Endothelial cell of umbilical vein (primary cell): ENCODE measurements around the gene CTNS. TPM values are rescaled to one million over a fixed set of nuclear protein-coding genes. Genes with fewer than 3 reads are reported as not detected.

Source experiments
- BruUV-seq: library from RNA; stranded (reverse); fragments of 400-500 nt; replicated peaks from 2 replicates; lab custom pipeline; 2021; lab: Mats Ljungman, UMichigan
- CTCF ChIA-PET: fragments of 300-600, 350-600 bp; sonication (Branson Sonifier 250); formaldehyde crosslinking; loops from one replicate; lab custom pipeline; 2021; ENCODE audit warnings: antibody characterized with exemption, inconsistent platforms; lab: Charles Lee
- POLR2A ChIA-PET: fragments of 300-600, 350-600 bp; sonication (Branson Sonifier 250); formaldehyde crosslinking; loops from one replicate; lab custom pipeline; 2021; ENCODE audit warnings: antibody characterized with exemption, inconsistent platforms; lab: Charles Lee
- DNase-seq: peaks from one replicate; pipeline ENCODE4 v3.0.0-alpha.2; 2011; ENCODE audit warnings: low read depth, low spot score
- FAIRE-seq: peaks from 2 replicates; lab custom pipeline; 2011; peaks lifted over from hg19 to GRCh38; lab: Jason Lieb, UNC
- H2AFZ ChIP-seq: 2 replicates; pipeline ENCODE4 v1.6.0; 2012; ENCODE audit warnings: low read depth, low read length, control low read depth, inconsistent platforms
- H3K27ac ChIP-seq: 2 replicates; pipeline ENCODE4 v1.5.1; 2011; ENCODE audit warnings: low read depth, mild to moderate bottlenecking, control low read depth, low read length, moderate library complexity; ENCODE audit not compliant: insufficient read depth
- H3K27me3 ChIP-seq, 2 experiments: 2 replicates each; pipeline versions ENCODE4 v1.6.0 to v1.6.1; 2011; ENCODE audit warnings: low read length in 2 of 2, mixed read lengths in 1 of 2; ENCODE audit not compliant: control insufficient read depth in 2 of 2, insufficient read depth in 2 of 2
- H3K36me3 ChIP-seq, 2 experiments: 2 replicates in 1 of 2; 3 replicates in 1 of 2; pipeline ENCODE4 v1.5.1; 2011; ENCODE audit warnings: low read length in 2 of 2, mild to moderate bottlenecking in 1 of 2, moderate library complexity in 1 of 2; ENCODE audit not compliant: control insufficient read depth in 2 of 2, insufficient read depth in 2 of 2; ENCODE audit errors: extremely low read depth in 1 of 2
- H3K4me1 ChIP-seq: 3 replicates; pipeline ENCODE4 v1.5.1; 2011; ENCODE audit warnings: mild to moderate bottlenecking, low read length; ENCODE audit not compliant: control insufficient read depth, insufficient read depth; ENCODE audit errors: extremely low read depth
- H3K4me2 ChIP-seq: 2 replicates; pipeline ENCODE4 v1.6.1; 2011; ENCODE audit warnings: low read length, control low read depth, mixed read lengths; ENCODE audit not compliant: insufficient read depth
- H3K4me3 ChIP-seq, 3 experiments: fragments of 200-600 bp in 1 of 3; sonication (generic), shearing (Covaris generic) in 1 of 3; replicated peaks in 1 of 3; 2 replicates each; pipeline ENCODE4 v1.5.1; 2011 to 2016; ENCODE audit warnings: control low read depth in 3 of 3, low read length in 3 of 3, mild to moderate bottlenecking in 2 of 3, inconsistent platforms in 1 of 3, low read depth in 1 of 3, moderate library complexity in 1 of 3; ENCODE audit not compliant: insufficient read depth in 1 of 3
- H3K79me2 ChIP-seq: 2 replicates; pipeline ENCODE4 v1.6.0; 2012; ENCODE audit warnings: low read length, inconsistent platforms; ENCODE audit not compliant: control insufficient read depth, insufficient read depth
- H3K9ac ChIP-seq: replicated peaks from 2 replicates; pipeline ENCODE3; 2011; ENCODE audit warnings: low read length, control low read depth; ENCODE audit not compliant: insufficient read depth; ENCODE audit errors: extremely low read depth
- H3K9me1 ChIP-seq: replicated peaks from 3 replicates; pipeline ENCODE4 v1.6.0; 2011; ENCODE audit warnings: mild to moderate bottlenecking, low read length; ENCODE audit not compliant: control insufficient read depth, insufficient read depth; ENCODE audit errors: extremely low read depth
- H3K9me3 ChIP-seq: replicated peaks from 2 replicates; pipeline ENCODE4 v1.5.1; 2012; ENCODE audit warnings: low read length, inconsistent platforms; ENCODE audit not compliant: control insufficient read depth, insufficient read depth
- H4K20me1 ChIP-seq: replicated peaks from 2 replicates; pipeline ENCODE3; 2011; ENCODE audit warnings: mild to moderate bottlenecking, low read length; ENCODE audit not compliant: control insufficient read depth, insufficient read depth; ENCODE audit errors: extremely low read depth
- EZH2 ChIP-seq: IDR thresholded peaks from 2 replicates; pipeline ENCODE4 v1.6.1; 2012; ENCODE audit warnings: borderline replicate concordance, low read depth, mild to moderate bottlenecking, moderate library complexity, low read length, inconsistent platforms; ENCODE audit not compliant: severe bottlenecking
- FOS ChIP-seq: IDR thresholded peaks from 2 replicates; pipeline ENCODE4 v1.6.1; 2011; ENCODE audit warnings: mild to moderate bottlenecking, low read length, moderate library complexity, borderline replicate concordance; ENCODE audit not compliant: insufficient read depth
- GATA2 ChIP-seq: IDR thresholded peaks from 2 replicates; pipeline ENCODE4 v1.7.0; 2011; ENCODE audit warnings: low read depth, mild to moderate bottlenecking, moderate library complexity, mixed read lengths, low read length; ENCODE audit not compliant: insufficient read length, insufficient read depth
- JUN ChIP-seq: IDR thresholded peaks from 2 replicates; pipeline ENCODE4 v1.6.1; 2011; ENCODE audit warnings: borderline replicate concordance, low read depth; ENCODE audit not compliant: insufficient read length, insufficient read depth
- MYC ChIP-seq: IDR thresholded peaks from one replicate; pipeline ENCODE4 v1.6.1; 2011; ENCODE audit warnings: mild to moderate bottlenecking, low read depth, low read length
- POLR2A ChIP-seq: IDR thresholded peaks from 2 replicates; pipeline ENCODE4 v1.6.1; 2012; ENCODE audit warnings: low read depth, mild to moderate bottlenecking, control low read depth, low read length
- POLR2AphosphoS5 ChIP-seq: IDR thresholded peaks from 2 replicates; pipeline ENCODE4 v1.6.1; 2012; ENCODE audit warnings: low read depth, mild to moderate bottlenecking, control low read depth, low read length, moderate library complexity; ENCODE audit not compliant: insufficient read depth
- dilution Hi-C: fragments of 300-500 bp; cut with MboI; formaldehyde crosslinking; loops from one replicate; pipeline ENCODE4 v1.15.0; 2019; ENCODE audit warnings: low sequenced_read_pairs; ENCODE audit not compliant: extremely low pct_ligation_motif_present
- intact Hi-C: fragments of 100-400 bp; cut with micrococcal nuclease; formaldehyde crosslinking; loops from one replicate; pipeline ENCODE4 v1.10.0; 2022
- polyA plus RNA-seq, 4 experiments: library from polyadenylated mRNA; depleted of rRNA in 3 of 4; stranded (reverse) in 3 of 4; unstranded in 1 of 4; fragments of >200 nt; gene quantifications; 2 replicates each; pipeline versions ENCODE4 v1.2.1 to v1.2.3, GENCODE V29; 2011 to 2012; ENCODE audit warnings: missing spikeins in 1 of 4
- total RNA-seq: library from RNA; stranded (reverse); gene quantifications from 2 replicates; pipeline ENCODE4 v1.2.3, GENCODE V29; 2021
- TF ChIP-seq, protein P1 (sequence below), 2 donors: IDR thresholded peaks; 1 replicate in 1 of 2; 2 replicates in 1 of 2; pipeline ENCODE4 v1.5.1; 2011; ENCODE audit warnings: low read length in 2 of 2, mild to moderate bottlenecking in 2 of 2, moderate library complexity in 2 of 2, control low read depth in 1 of 2, inconsistent platforms in 1 of 2, low read depth in 1 of 2; ENCODE audit not compliant: insufficient read depth in 1 of 2; ENCODE audit errors: extremely low read depth in 1 of 2
- TF ChIP-seq, protein P2 (sequence below): IDR thresholded peaks from 2 replicates; pipeline ENCODE4 v1.6.1; 2011; ENCODE audit not compliant: insufficient read depth, insufficient read length

CTNS gene
- total and polyA plus RNA-seq, 2 donors (not counting 3 experiments of a cell fraction or from before 2014, with no cell fraction given), result 17.9 to 25.9 TPM

DNA sequence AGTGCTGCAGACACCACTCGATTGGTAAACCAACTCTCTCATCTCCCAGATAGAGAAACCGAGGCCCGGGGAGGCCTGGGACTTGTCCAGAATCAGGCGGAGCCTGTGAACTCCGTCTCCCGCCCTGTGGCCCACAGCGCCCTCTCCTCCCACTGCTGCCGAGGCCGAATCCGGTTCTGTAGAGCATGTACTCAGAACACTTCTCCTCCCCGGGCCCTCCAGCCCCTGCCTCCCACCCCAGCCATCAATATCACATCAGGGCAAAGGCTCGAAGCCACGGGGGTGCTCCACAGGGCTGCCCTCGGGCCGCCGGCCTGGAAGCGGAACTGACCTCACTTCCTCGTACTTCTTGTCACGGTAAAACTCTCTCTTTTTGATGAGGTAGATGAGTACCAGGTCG is 45.0 kb downstream of the CTNS start:
- no peaks in the 10 kb centered on the region for H4K20me1 ChIP-seq
- POLR2A ChIA-PET, result no interaction called here
- FAIRE-seq (no peak), DNase-seq (no peak)
- dilution Hi-C loops, result no loop called here
- no peaks in the 10 kb centered on the region for H3K9me3 ChIP-seq
- H3K4me3 ChIP-seq, result no peak overlapping the region
- no peaks in the 10 kb centered on the region for H3K4me1 ChIP-seq
- H3K9ac ChIP-seq, result no peak overlapping the region
- peaks cover 0 to 9% of the 10 kb centered on the region in 2 experiments for H3K27me3 ChIP-seq
- CTCF ChIA-PET, result interaction anchor here (1.3 kb wide), 1 partner anchor 41 kb away, joined by 3 read pairs; no protein-coding TSS in a partner anchor
- H3K9me1 ChIP-seq, result no peaks in the 10 kb centered on the region
- TF ChIP-seq EZH2 (no peak), JUN (no peak), MYC (no peak), POLR2AphosphoS5 (no peak), POLR2A (no peak), FOS (no peak), GATA2 (no peak)
- TF ChIP-seq, protein P1, sequence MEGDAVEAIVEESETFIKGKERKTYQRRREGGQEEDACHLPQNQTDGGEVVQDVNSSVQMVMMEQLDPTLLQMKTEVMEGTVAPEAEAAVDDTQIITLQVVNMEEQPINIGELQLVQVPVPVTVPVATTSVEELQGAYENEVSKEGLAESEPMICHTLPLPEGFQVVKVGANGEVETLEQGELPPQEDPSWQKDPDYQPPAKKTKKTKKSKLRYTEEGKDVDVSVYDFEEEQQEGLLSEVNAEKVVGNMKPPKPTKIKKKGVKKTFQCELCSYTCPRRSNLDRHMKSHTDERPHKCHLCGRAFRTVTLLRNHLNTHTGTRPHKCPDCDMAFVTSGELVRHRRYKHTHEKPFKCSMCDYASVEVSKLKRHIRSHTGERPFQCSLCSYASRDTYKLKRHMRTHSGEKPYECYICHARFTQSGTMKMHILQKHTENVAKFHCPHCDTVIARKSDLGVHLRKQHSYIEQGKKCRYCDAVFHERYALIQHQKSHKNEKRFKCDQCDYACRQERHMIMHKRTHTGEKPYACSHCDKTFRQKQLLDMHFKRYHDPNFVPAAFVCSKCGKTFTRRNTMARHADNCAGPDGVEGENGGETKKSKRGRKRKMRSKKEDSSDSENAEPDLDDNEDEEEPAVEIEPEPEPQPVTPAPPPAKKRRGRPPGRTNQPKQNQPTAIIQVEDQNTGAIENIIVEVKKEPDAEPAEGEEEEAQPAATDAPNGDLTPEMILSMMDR (IDR thresholded peaks at IDR 0.05; ENCODE audit: extremely low read depth in 1 of 2, insufficient read depth in 1 of 2, low read depth in 1 of 2, low read length in 2 of 2), result no peak
- TF ChIP-seq, protein P2, sequence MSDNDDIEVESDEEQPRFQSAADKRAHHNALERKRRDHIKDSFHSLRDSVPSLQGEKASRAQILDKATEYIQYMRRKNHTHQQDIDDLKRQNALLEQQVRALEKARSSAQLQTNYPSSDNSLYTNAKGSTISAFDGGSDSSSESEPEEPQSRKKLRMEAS, result no peak
- H3K79me2 ChIP-seq, result no peaks in the 10 kb centered on the region
- no peak overlapping the region for H3K4me2 ChIP-seq
- no peak overlapping the region for H3K27ac ChIP-seq
- H2AFZ ChIP-seq, result no peak overlapping the region
- intact Hi-C loops, result no loop called here
- BruUV-seq, result no TSS peak
- no peaks in the 10 kb centered on the region for H3K36me3 ChIP-seq
